ENCODE results near the gene DGKB.

DGKB gene

GRCh38 chr7:14144538-14144937 lies 758.0 kb downstream of the DGKB start:
- no peak for DNase-seq

GRCh38 chr7:14144109-14144508 lies 758.4 kb downstream of the DGKB start:
- no peak for DNase-seq

DNA sequence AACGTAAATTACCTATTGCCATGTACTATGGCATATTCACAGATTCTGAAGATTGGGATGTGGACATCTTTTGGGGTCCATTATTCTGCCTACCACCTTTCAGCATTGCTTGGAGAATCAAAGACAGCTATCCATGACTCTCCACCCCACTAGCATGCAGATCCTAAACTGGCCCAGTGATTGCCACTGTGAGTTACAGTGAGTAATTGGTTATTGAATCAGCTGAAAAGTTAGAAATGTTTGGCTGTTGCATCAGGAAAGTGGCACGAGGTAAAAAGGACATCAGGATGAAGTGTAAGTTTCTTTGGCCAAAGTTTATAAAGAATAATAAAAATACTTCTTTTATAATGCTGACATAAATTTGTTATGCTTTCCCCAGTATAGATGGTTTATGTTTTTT lies 764.9 kb downstream of the DGKB start:
- no peak for DNase-seq

DNA sequence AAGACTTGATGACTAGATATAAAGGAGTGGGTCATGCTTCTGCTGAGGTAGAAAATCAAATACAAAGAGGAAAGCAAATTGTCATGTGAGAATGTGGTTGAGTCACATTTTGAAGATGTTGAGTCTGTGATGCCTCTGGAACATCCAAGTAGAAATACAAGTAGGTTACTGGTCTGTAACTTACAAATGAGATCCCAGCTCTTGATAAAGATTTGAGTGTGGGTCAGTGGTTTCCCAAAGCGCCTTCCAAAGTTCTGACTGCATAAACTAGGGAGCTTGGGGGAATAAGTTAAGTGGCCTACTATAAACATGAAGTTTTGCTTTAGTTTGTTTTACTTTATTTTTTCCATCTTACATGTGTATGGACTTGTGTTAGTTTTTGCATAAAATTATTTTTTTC lies 768.8 kb downstream of the DGKB start:
- DNase-seq, result no peak

- DNase-seq, result no peak
These were observed 776.6 kb downstream of the DGKB start for GRCh38 chr7:14125998-14126397.

DNA sequence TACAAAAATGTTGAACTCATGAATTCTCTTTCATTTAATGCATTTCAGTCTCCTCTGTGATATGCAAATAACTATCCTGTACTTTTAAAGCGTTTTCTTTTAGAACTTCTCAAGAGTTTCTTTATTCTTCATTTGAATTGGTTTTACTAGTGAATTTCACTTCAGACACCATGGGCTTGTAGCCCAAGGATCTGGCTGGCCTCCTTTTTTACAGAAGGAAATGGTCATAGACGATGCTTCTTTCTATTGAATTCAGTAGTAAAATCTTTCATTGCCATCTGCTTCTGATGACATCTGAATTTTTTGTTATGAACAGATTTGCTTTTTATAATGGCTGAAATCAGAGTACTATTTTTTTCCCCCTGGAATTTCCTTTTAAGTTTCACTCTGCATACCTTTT lies 777.8 kb downstream of the DGKB start:
- no peak for DNase-seq

- DNase-seq, result no peak
These were observed 778.6 kb downstream of the DGKB start for GRCh38 chr7:14123923-14124322.

- DNase-seq, result no peak
These were observed 786.9 kb downstream of the DGKB start for GRCh38 chr7:14115701-14116100.

DNA sequence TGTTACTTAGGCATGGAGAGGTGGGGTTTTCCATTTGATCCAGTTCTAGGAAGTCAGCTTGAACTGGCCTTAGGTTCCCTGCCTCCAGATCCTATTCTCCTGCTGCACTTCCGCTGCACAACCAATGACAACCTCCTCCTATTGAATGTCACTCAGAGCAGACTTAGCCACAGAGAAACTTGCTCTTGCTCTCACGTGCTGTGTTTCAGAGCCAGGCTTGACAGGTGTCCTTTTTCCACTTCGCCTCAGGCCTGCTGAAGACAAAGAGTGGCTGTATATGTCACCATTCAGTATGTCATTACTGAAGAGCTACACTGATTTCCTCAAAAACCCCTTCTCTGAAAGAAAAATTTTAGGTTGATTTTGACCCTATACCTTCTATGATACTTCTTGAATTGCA lies 797.7 kb downstream of the DGKB start:
- DNase-seq, result no peak

DNA sequence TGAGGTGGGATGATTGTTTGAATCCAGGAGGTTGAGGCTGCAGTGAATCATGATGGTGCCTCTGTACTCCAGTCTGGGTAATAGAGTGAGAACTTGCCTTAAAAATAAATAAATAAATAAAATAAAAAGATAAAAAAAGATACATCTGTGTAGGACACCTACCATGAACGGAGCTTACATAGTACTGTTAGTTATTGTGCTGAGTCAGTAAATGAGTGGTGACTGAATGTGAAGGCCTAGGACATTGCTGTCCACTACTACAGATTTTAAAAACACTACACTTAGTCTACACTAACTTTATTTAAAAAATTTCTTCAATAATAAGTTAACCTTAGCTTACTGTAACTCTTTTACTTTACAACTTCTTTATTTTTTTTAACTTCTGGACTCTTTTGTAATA lies 806.4 kb downstream of the DGKB start:
- no peak for DNase-seq

GRCh38 chr7:14095233-14095950 lies 807.2 kb downstream of the DGKB start:
- DNase-seq, result no peak
